C4-2B (cell line): Measurements from ENCODE around the gene AHRR.

Experiments
- H3K27ac ChIP-seq: fragments of 450-650 bp; 2 replicates; pipeline ENCODE4 v1.5.1; 2017
- ZFX ChIP-seq: fragments of 450-650 bp; IDR thresholded peaks from 2 replicates; pipeline ENCODE4 v1.6.1; 2017
- TF ChIP-seq, protein P1 (sequence below): fragments of 450-650 bp; conservative IDR thresholded peaks from 2 replicates; pipeline ENCODE4 v1.5.1; 2017; ENCODE audit warnings: mild to moderate bottlenecking

The AHRR gene

DNA sequence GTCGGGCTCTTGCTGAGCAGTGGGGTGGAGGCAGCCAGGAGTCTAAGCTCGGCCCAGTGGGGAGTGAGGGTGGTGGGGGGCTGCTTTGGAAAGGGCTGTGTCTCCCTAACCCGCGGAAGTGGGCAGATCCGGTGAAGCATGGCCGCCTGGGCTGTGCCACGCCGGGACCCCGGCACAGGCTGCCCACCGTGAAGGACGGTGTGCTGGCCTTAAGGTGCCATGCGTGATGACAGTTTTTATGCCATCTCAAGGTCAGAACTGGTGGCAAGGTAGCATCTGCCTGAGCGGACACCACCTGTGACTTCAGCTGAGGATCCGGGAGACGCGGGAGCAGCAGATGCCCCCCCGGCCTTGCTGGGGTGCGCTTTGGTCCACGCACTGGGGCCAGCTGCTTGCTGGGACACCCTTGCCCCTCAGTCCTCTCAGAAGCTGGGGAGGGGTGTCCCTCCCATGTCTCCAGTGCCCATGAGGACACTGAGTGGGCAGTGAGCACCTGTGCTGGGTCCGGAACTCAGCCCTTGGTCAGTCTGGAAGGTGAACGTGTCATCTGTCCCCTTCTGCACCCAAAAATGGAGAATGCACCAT, 53.9 kb downstream of the AHRR start:
- TF ChIP-seq, protein P1, sequence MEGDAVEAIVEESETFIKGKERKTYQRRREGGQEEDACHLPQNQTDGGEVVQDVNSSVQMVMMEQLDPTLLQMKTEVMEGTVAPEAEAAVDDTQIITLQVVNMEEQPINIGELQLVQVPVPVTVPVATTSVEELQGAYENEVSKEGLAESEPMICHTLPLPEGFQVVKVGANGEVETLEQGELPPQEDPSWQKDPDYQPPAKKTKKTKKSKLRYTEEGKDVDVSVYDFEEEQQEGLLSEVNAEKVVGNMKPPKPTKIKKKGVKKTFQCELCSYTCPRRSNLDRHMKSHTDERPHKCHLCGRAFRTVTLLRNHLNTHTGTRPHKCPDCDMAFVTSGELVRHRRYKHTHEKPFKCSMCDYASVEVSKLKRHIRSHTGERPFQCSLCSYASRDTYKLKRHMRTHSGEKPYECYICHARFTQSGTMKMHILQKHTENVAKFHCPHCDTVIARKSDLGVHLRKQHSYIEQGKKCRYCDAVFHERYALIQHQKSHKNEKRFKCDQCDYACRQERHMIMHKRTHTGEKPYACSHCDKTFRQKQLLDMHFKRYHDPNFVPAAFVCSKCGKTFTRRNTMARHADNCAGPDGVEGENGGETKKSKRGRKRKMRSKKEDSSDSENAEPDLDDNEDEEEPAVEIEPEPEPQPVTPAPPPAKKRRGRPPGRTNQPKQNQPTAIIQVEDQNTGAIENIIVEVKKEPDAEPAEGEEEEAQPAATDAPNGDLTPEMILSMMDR: no peak
- no peak for TF ChIP-seq ZFX
- H3K27ac ChIP-seq: no peak overlapping the region

DNA sequence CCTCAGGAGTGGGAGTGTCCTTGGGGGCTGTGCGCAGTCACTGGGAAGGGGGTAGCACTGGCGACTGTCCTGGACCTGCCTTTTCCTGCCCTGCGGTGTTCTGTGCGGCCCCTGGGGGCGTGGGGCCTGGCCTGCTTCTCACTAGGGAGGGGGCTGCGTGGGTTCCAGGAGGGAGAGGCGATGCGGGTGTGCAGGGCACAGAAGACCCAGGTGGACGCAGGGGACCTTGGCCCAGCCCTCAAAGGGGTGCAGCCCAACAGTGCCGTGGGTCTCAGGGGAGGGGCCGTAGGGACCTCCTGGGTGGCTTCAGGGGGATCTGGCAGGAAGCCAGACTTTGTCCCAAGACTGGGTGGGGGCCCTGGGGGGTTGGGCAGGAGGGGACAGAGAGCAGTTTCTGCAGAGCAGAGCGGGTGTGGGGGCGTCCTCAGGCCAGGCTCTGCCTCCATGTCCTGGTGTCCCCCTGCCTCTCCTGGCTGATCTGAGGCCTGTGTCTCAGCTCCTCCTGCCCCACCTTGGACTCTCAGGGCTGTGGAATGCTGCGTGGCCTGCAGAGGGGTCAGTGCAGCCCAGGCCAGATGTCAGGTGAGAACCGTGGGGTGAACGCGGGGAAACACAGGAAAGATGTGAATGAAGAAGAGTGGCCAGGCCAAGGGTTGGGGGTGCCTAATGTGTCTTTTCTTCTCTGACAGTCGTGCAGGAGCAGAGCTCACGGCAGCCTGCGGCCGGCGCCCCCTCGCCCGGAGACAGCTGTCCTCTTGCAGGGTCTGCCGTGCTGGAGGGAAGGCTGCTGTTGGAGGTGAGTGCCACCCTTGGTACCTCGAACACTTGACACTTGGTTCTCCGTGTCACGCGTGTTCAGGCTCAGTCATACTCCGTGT, 54.6 kb downstream of the AHRR start:
- H3K27ac ChIP-seq: no peak overlapping the region
- TF ChIP-seq, protein P1: no peak
- TF ChIP-seq ZFX: no peak

DNA sequence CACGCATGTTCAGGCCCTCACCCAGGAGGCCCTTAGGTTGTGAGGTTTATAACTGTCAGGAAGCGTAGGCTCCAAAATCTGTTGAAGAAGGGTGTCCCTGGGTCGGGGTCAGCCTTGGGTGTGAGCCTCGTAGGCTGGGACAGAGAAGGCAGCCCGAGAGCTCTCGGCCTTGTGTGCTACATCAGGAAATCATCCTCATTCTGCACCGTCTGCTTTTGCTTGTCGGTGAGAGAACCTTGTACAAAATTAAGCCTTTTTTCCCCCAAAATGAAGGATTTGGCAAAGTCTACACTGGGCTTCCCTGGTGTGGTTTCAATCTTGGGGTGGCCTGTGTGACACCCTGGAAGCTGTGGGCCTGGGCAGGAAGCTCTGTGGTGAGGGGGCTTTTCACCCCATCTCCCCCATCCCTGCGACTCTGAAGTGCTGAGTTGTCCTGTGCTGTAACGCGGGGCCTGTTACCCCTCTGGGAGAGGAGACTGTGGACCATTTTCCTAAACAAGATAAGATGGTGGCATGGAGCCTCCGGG, 55.3 kb downstream of the AHRR start:
- no peak overlapping the region for H3K27ac ChIP-seq
- TF ChIP-seq ZFX: no peak
- TF ChIP-seq, protein P1: no peak

DNA sequence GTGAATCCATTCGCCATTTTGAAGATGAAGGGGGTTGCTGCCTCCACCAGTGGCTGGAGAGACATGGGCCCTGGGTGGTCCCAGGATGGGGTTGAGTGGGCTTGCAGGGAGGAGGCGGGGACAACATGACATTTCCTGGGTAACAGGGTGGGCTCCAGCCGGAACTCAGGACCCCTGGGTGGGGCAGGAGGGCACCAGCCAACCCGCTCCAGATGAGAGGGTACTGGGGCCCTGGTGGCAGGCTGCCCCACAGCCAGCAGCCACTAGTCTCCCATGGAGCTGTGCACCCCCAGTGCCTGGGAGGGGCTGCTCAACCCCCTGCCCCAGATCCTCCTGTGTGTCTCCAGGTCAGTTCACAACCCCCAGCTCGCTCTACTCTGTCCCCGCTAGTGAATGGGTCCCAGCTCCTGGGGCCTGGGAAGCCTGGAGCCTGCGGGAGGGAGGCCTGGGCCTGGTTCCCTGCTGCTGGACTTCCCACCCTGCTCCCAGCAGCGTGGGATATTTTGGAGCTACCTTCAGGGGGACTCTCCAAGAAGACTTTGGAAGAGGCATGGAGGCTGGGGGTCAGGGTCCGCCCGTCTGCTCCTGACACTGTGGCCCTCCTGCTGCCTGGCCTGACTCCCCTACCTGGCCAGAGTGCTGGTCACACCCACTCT, 55.9 kb downstream of the AHRR start:
- H3K27ac ChIP-seq: no peak overlapping the region
- TF ChIP-seq, protein P1: no peak
- no peak for TF ChIP-seq ZFX

DNA sequence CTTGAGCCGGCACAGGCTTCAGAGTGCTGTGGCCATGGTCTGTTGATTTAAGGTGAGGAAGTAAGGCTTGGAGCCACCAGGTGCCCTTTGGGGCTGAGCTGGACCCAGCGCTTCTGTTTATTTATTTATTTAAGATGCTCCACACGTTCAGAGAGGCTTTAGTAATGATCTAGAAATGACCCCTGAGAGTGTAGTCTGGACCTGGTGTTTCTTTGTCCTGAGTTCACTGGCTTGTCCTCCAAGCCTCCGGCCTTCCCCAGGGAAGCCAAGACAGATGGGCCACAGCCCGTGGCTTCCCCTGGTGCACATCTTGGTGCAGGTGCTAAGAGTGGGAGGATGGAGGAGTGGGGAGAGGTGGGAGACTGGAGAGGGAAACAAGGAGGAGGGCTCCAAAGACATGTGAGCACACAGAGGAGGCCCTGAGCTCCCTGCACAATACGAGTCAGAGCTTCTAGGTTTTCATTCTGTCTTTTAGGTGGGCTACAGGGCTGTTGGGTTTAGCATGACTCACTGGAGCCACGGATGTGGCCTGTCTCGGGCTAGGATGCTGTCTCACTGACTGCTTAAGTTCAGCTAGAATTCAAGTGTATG, 56.9 kb downstream of the AHRR start:
- no peak overlapping the region for H3K27ac ChIP-seq
- TF ChIP-seq ZFX: no peak
- TF ChIP-seq, protein P1: no peak

DNA sequence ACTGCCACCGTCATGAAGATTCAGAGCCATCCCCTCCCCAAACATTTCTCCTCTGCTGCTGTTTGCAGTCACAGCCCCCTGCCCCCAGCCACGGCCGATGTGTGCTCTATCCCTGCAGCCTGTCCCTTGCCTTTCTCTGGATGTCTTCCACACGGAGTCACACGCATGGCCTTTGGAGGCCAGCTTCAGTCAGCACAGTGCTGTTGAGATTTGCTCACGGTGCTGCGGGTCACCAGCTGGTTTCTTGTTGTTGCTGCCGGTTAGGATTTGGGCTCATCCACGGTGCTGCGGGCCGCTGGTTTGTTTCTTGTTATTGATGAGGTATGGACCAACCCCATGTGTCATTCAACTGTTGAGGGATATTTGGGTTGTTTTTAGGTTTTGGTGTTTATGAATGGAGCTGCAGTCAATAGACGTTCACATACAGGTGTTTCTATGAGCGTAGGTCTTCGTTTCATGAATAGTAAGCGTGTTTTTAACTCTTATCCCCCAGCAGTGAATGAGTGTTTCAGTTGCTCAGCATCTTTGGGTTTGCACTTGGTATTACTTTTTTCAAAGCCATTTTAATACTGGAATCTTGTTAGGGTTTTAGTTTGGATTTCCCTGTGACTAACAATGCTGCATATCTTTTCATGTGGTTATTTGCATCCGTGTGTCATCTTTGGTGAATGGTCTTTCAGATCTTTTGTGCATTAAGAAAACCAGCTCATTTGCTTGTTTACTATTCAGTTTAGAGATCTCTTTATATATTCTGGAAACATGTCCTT, 57.6 kb downstream of the AHRR start:
- no peak overlapping the region for H3K27ac ChIP-seq
- TF ChIP-seq ZFX: no peak
- TF ChIP-seq, protein P1: no peak
